K562 (cell line): Measurements from ENCODE around the gene STRADB. TPM values are rescaled to one million over a fixed set of nuclear protein-coding genes. Genes with fewer than 3 reads are reported as not detected.
A peak's percentile ranks its signal among the peaks of the same experiment; 100 is the strongest.

Source experiments
- BRD9 ChIP-seq: fragments of 450-650 bp; IDR thresholded peaks from 2 replicates; pipeline ENCODE4 v1.6.1; 2018; ENCODE audit warnings: low read depth; ENCODE audit not compliant: partially characterized antibody
- EP400 ChIP-seq: fragments of 450-650 bp; IDR thresholded peaks from 2 replicates; pipeline ENCODE4 v1.6.1; 2017; ENCODE audit warnings: antibody characterized with exemption, mild to moderate bottlenecking, moderate library complexity
- FOXK2 ChIP-seq, 2 experiments: fragments of 450-650 bp; IDR thresholded peaks in 1 of 2; conservative IDR thresholded peaks in 1 of 2; 2 replicates each; pipeline ENCODE4 v1.6.1; 2016; ENCODE audit warnings: low read depth in 2 of 2, mild to moderate bottlenecking in 1 of 2
- KDM5B ChIP-seq: fragments of 200-600 bp; sonication (generic); IDR thresholded peaks from 2 replicates; pipeline ENCODE4 v1.6.1; 2012; ENCODE audit warnings: low read depth, mild to moderate bottlenecking, moderate library complexity, low read length, control low read depth, inconsistent platforms; ENCODE audit not compliant: insufficient replicate concordance
- POLR2H ChIP-seq: IDR thresholded peaks from 2 replicates; pipeline ENCODE4 v1.6.1; 2016; ENCODE audit warnings: missing genetic modification characterization, low read depth, mild to moderate bottlenecking, control low read depth, missing compliant biosample characterization, moderate library complexity
- ZFP91 ChIP-seq: sonication (generic); formaldehyde crosslinking; IDR thresholded peaks from 2 replicates; pipeline ENCODE4 v1.8.0; 2022; ENCODE audit warnings: mild to moderate bottlenecking, missing genetic modification reagents
- ZNF589 ChIP-seq: fragments of 200-800 bp; sonication (Bioruptor generic); IDR thresholded peaks from 2 replicates; pipeline ENCODE4 v1.6.1; 2016; ENCODE audit warnings: low read depth, missing genetic modification characterization, missing compliant biosample characterization
- polyA plus RNA-seq, 8 experiments: library from polyadenylated mRNA; depleted of rRNA in 4 of 8; stranded (reverse) in 5 of 8; unstranded in 3 of 8; fragments of >200 nt; fragmentation: Nextera tagmentation in 2 of 8; fragmentation: Illumina TruSeq in 1 of 8; extraction: Ambion mirVana in 2 of 8; extraction: Trizol in 1 of 8; gene quantifications; 2 replicates each; pipeline versions ENCODE4 v1.2.1 to v1.2.3, GENCODE V29; 2011 to 2014; ENCODE audit warnings: inconsistent platforms in 1 of 8, missing spikeins in 1 of 8
- total RNA-seq, 7 experiments: library from RNA; depleted of rRNA in 6 of 7; stranded (reverse); fragments of >200 nt in 6 of 7; fragmentation: Illumina TruSeq in 2 of 7; extraction: Trizol in 2 of 7; gene quantifications; 2 replicates each; pipeline versions ENCODE4 v1.2.1 to v1.2.3, GENCODE V29; 2011 to 2021; ENCODE audit warnings: low replicate concordance in 1 of 7
- TF ChIP-seq, protein P1 (sequence below): sonication (generic); IDR thresholded peaks from 2 replicates; pipeline ENCODE4 v1.6.1; 2016

STRADB gene
- total and polyA plus RNA-seq, 9 of the 15 experiments (the other 6 are each of a cell fraction or from before 2014, with no cell fraction given): 6.9 to 30.6 (median 15.7) TPM

DNA sequence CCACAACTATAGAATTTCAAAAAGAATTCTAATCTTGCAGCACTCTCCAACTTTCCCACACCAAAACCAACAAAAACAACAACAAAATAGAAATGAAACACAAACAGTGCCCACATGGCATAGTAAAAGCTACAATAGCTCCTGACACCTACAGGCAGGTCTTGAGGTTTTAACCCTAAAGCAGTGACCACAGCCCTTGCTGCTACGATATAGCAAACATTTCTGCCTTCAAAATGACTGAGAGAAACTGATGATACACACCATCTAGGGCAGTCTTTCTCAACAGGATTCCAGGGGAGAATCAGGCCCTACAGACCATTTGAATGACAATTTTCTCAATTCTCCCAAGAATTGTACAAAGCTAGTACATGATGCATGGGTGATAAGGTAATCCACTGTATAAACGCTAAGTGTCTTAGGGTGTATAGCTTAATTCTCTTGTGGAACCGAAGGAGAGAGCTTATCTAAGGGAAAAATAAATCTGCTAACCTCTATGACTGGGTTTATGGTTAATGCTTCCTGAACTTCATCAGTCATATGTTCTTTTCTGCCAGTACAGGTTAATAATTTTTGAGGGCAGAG, 46.8 kb upstream of the STRADB start (continued):
- TF ChIP-seq, protein P1, sequence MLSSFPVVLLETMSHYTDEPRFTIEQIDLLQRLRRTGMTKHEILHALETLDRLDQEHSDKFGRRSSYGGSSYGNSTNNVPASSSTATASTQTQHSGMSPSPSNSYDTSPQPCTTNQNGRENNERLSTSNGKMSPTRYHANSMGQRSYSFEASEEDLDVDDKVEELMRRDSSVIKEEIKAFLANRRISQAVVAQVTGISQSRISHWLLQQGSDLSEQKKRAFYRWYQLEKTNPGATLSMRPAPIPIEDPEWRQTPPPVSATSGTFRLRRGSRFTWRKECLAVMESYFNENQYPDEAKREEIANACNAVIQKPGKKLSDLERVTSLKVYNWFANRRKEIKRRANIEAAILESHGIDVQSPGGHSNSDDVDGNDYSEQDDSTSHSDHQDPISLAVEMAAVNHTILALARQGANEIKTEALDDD: peak; percentile 59
- TF ChIP-seq ZFP91 (CRISPR knock-in tag) (no peak), EP400 (0 out of 2 replicates have a peak, but pooled peaks have one; percentile 23), KDM5B (no peak), FOXK2 (conservative IDR thresholded peaks at IDR 0.05 in 1 of 2, IDR thresholded peaks at IDR 0.05 in 1 of 2; ENCODE audit: low read depth in 2 of 2) (0 out of 4 replicates have a peak, but pooled peaks of 1 of the 2 experiments have one; percentile 15), POLR2H (peak; percentile 19; the same call in 1 of the 2 replicates), ZNF589 (CRISPR knock-in tag) (no peak), BRD9 (peak; percentile 29)
